Embryonic facial prominence (tissue), 1 donor: ENCODE data around the gene GALNT3.

Experiments
- DNase-seq: peaks from one replicate; pipeline ENCODE4 v3.0.0-alpha.2; 2016; ENCODE audit errors: extremely low spot score

GALNT3 gene

DNA sequence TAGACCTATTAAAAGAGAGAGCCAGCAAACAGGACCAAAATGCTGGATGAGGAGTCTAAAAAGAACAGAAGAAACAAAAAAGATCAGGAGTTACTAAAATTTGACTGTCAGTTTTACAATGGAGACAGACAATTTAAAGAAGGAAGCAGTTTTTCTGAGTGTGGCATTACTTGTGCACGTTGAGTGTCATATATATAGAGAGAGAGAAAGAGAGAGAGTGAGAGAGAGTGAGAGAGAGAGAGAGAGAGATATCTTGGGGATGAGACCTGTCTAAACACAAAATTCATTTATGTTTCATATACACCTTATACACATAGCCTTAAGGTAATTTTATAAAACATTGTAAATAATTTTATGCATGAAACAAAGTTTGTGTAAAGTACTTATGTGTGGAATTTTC lies 2.1 kb upstream of the GALNT3 start:
- DNase-seq: no peak

DNA sequence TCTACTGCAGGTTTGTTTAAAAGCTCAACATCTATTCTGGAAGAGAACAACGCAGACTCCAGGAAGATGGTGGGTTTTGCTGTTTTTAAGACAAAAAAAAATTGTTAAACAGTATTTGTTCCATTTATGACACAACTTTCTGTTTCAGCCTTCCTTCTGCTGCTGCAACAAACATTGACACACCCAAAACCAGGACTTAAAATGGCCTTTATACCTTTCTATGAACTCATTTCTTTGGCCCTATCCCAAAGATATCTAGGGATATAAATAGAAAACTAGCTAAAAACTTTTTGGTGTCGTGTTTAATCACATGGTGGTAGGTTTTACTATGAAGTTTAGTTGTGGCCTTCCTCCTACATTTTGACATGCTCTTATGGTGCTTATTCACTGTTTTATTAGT lies 964 bp upstream of the GALNT3 start:
- no peak for DNase-seq

DNA sequence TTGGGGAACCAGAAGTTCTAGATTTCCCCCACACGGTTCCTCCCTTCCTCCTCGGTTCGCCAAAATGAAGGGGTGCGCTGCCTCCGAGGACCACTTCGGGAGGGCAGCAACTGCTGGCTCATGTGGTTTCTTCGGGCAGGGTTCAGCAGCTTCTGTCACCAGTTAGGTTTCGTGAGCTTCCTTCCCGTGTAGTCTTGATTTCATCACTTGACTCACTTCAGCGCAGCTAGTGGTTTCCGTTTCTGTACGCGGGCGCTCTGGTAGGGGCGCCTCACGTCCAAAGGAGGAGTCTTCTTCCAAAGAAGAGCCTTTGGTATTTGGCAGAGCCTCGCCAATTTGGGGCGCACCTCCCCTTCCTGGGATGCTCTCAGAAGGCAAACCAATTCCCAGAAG lies 485 bp upstream of the GALNT3 start:
- DNase-seq: no peak

DNA sequence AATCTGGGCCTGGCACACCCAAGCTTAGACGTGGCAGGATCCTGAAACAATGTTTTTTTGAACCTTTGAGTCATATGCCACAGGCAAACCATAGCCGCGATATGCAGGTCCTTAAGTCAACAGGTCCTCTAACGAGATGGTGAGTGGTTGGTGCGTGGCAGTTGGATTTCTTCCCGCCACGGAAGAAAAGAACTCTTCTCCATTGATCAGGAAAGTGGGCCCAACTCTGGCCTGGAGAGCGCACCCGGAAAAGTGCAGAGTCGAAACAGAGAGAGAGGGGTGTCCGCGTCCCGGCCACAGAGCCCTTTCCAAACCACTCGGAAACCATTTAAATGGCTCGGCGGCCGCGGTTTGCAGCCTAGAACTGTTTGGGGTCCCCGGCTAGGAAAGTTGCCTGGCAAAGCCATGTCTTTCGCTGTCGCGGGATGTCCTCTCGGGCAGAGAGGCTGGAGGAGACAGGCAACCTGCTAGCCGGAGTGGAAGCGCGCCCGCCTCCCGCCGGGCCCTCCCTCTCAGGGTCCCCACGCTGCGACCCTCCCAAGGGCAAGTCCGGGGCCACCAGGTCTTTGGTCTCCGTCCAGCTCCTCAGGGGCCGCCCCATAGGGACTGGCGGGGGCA lies 777 bp downstream of the GALNT3 start:
- no peak for DNase-seq

DNA sequence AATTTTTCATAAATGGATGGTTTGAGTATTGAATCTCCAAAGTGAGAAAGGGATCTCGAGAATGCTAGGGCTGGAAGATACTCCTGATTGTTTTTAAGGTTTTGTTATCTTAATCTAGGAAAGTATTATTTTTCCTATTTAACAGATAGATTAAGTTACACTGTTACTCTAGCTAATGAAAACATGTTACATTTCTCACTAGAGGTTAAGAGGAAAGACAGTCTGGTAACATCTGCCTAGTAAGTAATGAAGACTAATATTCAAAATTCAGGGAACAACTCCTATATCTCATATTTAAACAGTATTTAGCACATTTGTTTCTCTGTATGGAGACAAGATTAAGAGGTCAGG lies 2.0 kb downstream of the GALNT3 start:
- DNase-seq: no peak

DNA sequence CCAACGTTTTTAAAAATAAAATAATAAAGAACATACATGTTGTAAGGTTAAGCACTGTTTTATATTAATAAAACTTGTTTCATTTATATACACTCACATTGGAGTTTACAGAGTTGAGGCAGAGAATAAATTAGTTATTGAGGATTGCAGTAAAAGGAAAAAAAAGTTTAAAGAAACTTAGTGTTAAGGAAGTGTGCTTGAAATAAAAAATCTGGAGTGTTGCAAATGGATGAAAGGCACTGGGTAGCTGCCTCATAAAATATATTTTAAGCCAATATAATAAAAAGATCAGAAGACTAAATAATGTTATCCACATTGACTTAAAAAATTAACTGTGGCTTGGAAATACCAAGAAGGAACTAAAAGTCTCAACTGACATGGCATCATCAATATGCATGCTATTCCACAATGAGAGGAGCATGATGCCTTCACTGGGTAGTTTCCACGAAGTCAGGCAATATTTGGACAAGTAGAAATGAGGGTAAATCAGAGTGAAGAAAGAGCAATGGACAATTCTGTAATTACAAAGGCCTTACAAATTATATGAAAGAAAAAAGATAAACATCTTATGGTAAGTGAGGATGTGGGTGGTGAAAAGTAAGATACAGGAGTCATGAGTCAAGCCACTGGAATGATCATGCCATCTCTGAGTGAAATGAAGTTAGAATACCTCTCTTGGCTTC lies 2.5 kb downstream of the GALNT3 start:
- no peak for DNase-seq

DNA sequence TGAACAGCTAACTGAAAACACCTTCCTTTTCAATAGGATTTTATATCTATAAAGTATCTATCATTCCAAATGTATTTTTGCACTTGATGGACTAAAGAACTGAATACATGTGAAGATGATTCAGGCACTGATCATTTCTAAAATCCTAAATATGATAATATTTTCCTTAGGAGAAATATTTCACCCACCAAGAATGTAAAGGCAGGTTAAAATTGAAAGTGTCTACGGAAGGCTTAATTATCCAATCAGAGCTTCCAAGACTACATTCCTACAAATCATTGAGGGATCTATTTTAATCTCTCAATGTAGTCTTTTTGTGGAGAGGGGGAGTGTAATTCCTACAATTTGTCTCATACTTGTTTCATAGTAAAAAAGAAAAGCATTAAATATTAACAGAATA lies 3.6 kb downstream of the GALNT3 start:
- DNase-seq: no peak

DNA sequence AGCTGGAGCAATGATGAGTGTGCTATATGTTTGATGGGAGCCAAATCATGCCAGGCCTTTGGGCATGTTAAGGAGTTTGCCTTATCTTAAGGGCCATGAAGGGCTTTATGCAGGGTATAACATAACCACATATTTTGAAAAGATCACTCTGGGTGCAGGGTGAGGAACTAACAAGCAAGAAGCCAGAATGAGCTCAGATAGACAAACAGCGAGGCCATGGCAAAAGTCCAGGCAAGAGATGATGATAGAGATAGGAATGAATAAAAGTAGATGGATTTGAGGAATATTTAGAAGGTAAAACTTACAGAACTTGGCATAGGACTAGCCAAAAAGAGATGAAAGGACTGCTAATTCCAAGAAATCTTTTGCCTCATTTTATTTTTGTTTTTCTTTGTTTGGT lies 6.7 kb downstream of the GALNT3 start:
- no peak for DNase-seq

DNA sequence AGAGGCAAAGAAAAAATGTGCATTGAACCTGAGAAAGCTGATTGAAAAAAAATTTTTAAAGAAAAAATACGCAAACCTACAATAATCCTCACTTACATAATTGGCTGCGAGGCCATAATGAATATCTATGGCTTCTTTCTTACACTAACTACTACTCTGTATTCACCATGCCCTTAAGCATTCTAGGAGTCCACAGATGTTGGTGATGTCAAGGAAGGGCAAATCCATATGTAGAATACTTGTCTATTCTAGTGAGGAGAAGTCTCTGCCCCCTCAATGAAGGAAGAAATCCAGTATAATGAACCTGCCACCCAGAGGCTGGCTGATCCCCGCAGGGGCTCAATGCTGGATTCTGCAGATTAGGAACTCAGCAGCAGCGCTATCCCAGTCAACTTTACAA lies 14.3 kb downstream of the GALNT3 start:
- DNase-seq: no peak

DNA sequence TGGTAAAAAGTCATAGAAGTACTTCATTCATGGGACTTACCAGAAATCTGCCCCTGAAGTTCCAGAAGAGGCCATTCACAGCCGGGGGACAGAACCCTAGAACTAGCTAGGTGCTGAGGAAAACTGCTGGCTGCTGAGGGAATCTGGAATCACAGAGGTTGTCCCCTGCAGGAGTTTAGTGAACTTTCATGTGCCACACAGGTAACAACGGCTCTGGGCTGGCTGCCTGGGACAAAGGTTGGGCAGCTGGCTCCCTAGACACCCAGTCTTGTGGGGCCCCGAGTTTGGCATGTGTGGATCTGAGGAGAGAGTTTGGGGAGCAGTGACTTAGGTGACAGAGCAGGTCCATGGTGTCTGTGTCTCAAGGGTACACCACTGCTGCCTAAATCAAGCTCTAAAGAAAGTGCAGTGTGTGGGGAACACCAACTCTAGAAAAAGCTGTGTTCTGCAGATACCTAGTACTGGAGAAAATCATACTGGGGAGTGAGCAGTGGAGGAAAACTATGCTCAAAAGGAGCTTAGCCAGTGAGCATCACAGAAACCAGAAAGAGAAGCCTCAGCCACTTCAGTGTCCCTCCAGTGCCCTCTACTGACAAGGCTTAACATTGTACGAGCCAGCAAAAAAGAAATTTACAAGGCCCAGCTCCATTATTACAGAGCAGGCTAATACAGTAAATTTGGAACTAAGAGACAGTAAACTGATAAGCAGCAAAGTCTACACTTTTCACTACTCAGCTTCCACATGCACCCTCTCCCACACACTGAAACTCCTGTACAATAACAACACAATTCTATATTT lies 15.2 kb downstream of the GALNT3 start:
- DNase-seq: no peak

DNA sequence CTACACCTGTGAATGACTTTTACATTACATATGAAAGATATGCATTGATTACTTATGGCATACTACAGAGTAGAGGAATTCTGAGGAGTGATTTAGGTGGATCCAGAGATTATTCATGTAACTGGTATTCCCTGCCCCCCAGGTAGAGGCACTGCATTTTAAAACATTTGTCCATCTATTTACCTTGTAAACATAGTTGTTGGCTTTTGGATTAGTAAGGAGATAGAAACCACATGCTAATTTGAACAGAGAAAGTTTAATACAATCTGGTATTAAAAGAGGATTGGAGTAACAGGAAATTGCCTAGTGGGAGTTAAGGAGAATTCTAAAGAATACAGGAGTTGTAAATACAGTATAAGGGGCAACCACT lies 15.9 kb downstream of the GALNT3 start:
- DNase-seq: no peak

DNA sequence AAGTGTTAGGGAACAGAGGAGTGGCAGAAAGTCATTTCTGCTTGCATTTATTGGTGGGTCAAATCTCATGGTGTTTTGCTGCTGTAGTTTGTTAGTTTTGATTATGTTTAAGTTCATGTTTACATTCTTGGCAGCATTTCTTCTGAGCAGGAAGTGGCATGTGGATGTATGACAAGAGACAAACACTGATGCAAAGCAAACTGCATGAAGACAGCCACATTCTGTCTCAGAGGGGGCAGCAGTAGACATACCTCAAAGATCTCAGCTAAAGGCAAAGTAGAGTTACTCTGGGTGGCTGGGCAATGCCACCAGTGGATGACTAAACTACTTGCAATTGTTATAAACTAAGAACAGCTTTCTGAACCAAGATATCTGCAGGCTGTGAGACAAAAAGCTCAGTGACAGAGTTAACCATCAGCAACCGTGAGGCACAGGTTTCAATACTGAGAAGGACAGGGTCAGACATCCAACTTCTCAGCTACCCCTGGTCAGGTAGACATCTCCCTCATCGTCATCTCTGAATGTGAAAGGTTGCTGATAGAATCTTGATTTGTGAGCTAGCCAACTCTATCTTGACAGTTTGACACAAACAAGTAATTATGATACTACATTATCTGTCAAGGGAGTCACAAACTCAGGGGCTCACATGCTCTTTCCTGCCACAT lies 16.4 kb downstream of the GALNT3 start:
- no peak for DNase-seq

DNA sequence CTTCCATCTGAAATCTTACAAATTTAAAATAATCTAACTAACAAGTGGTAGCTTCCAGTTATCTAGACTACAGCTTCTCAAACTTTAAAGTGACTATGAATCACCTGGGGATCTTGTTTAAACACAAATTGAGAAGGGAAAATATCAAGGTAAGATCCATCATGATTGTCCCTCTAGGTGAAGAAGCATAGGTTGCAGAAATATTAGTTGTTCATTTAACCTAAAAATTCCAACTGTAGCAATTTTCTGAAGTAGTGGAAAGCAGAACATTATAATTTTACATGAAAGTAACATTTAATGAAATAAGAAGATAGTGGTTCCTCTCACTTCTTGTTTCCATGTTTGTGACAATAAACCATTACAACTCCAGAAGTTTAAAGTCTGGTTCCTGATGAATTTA lies 17.3 kb downstream of the GALNT3 start:
- no peak for DNase-seq

DNA sequence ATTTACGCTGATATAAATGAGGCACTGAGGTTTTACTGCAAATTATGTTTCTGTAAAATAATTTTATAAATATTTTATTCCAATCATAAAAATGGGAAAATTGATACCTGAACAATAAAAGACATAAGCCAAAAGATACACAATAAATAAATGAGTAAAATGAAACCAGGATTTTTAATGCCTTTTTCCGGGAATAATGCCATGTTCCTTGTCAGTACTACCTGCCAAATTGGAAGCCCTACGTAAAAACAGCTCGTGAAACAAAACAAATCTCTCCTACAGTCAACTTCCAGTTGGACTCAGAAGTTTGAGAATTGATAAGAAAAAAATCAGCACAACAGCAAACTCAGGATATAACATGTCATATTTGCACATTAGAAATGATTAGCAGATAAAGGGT lies 18.0 kb downstream of the GALNT3 start:
- DNase-seq: no peak

DNA sequence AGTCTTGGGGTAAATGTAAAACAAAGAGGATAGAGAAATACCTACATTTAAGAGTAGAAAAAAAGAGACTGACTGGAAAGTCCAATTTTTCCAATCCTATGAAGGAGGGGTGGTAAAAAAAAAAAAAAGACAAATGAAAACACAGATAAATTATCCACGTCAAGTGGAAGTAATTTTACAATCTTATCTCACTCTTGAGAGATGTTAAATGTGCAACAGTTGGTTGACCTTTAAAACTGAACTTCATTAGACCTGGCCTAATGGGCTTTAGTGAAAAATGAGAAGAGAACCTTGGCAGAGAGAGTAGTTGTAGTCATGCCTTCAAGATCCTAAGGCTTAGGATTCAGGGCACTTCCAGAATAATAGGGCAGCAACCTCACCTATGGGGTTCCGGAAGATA lies 20.4 kb downstream of the GALNT3 start:
- DNase-seq: no peak

DNA sequence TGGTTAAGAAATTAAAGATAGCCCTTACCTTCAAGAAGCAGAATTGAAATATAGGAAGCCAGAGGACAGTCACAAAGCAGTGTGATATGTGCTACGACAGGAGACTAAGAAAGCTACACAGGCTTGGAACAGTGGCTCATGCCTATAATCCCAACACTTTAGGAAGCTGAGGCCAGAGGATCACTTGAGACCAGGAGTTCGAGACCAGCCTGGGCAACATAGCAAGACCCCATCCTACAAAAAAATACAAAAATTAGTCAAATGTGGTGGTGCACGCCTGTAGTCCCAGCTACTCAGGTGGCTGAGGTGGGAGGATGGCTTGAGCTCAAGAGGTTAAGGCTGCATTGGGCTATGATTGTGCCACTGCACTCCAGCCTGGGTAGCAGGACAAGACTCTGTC lies 21.9 kb downstream of the GALNT3 start:
- DNase-seq: no peak

DNA sequence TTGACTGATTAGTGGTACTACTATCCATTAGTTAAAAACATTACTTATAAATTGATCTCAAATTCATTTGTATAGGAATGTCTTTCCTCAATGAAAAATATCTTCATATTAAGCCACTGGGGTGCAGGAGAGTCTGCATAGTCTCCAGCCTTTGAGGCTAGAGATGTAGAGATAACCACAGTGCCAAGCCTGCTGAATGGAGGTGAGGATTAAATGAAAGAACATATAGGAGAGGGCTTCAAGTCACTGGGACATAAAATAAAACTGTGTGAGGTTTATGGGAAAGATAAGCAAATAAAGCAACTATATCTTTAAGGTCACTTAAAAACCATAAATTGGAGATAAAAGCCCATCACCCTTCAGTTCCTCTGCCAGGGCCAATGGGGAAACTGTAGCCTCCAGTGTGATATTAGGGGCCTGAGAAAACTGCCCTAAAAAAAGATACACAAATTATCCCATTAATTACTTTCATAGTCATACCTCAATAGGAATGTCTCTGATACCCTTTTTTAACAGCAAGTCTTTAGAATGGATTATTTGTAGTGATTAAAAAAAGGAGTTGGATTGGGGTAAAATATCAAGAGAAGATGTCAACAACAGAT lies 27.6 kb downstream of the GALNT3 start:
- DNase-seq: no peak

DNA sequence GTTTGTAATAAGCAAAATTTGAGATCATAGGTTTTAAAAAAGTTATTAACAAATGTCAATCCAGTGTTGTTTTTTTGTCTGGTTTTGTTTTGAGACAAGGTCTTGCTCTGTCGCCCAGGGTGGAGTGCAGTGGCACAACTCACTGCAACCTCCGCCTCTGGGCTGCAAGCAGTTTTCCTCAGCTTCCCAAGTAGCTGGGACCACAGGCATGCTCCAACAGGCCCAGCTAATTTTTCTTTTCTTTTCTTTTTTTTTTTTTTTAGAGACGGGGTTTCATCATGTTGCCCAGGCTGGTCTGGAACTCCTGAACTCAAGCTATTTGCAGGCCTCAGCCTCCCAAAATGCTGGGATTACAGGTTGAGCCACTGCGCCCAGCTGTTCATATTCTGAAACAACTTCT lies 31.3 kb downstream of the GALNT3 start:
- DNase-seq: no peak

DNA sequence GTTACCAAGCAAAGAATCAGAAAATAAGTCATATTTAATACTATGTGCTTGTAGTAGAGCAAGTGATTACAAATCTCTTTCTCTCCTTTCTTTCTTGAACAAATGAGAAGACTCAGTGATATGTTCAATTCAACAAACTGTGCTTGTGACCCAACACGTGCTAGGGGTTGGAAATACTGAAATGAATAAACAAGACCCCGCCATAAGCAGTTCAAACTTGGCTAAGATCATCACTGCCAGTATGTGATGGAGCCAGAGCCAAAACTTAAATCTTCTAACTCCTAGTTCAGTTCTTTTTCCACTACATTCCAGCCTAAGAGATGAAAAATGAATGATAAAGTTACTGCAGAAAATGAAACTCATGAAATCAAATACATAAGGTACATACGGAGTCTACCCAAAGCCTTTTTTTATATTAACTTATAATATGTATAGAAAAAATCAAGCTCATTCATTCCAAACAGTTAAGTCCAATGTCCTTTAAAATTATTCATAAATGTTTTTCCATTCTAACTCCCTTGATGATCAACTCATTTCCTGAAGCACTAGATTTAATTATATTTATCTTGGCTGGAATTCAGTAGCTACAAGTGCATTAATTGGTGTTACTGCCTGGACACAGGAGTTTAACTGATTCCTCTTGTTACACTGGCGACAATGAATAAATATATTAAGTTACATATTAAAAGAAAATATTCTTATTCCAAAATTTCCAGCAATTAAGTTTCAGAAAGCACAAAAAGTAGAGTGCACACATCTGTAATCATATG lies 36.0 kb downstream of the GALNT3 start:
- no peak for DNase-seq

DNA sequence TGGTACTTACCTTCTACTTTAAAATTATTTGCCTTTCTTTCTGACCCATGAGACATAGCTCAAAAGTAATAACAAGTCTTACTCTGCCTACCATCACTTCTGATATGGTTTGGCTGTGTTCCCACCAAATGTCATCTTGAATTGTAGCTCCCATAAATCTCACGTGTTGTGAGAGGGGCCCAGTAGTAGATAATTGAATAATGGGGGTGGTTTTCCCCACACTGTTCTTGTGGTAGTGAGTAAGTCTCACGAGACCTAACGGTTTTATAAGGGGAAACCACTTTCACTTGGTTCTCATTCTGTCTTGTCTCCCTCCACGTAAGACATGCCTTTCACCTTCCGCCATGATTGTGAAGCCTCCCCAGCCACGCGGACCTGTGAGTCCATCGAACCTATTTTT lies 47.5 kb downstream of the GALNT3 start:
- no peak for DNase-seq

DNA sequence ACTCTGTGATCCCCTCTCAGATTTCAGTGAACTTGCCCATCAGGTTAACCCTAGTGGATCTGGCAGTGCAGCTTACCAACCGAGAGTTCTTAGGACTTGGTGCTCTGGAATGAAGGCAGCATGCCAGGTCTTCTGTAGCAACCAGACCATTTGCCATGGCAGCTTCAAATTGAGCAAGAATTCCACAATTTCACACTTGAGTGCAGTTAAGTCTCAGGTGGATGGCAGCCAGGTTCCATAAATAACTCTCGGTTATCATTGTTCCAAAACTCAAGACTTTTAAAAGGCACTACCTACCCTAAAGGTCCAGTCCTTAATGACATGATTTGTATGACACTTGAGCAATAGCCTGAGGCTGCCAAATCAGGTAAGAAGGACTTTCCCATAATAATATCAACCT lies 48.1 kb downstream of the GALNT3 start:
- no peak for DNase-seq

DNA sequence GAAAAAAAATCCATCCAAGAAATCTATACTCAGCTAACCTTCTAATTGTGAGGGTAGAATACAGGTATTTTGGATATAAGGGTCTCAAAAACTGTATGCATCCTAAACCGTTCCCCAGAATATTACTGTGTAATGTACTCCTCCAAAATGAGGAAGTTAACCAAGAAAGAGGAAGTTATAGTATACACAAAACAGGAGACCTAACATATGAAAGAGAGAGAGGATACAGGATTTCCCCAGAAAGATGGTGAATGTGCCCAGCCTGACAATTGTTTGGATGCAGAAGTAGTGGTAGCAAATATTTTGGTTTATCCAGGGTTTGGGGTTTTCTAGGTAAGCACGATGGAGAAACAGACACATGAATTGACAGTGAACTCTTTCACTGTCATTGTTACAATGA lies 50.6 kb downstream of the GALNT3 start:
- DNase-seq: no peak
